ENCODE data around the gene NGB.
"Not testable (repeated sequence)": the region's sequence is repeated elsewhere in the genome, so short reads cannot be mapped to it uniquely, and the experiment has no call there.

NGB gene

GRCh38 chr14:77290705-77291104 is 19.7 kb upstream of the NGB start:
- DNase-seq, result no peak

- DNase-seq, result no peak
Observed at GRCh38 chr14:77286576-77286975, 15.6 kb upstream of the NGB start.

- DNase-seq, result no peak
Observed at GRCh38 chr14:77284466-77284865, 13.5 kb upstream of the NGB start.

- DNase-seq, result no peak
Observed at GRCh38 chr14:77284066-77284465, 13.1 kb upstream of the NGB start.

- DNase-seq, result no peak
Observed at GRCh38 chr14:77281852-77282410, 10.9 kb upstream of the NGB start.

GRCh38 chr14:77280921-77281320 is 9.9 kb upstream of the NGB start:
- not testable (repeated sequence) for DNase-seq

- no peak for DNase-seq
Observed at GRCh38 chr14:77279719-77280118, 8.7 kb upstream of the NGB start.

GRCh38 chr14:77278461-77279230 is 7.6 kb upstream of the NGB start:
- DNase-seq, result no peak

- no peak for DNase-seq
Observed at GRCh38 chr14:77276959-77277358, 6.0 kb upstream of the NGB start.

GRCh38 chr14:77276295-77276935 is 5.4 kb upstream of the NGB start:
- no peak for DNase-seq

- no peak for DNase-seq
Observed at GRCh38 chr14:77275601-77276017, 4.6 kb upstream of the NGB start.

- DNase-seq, result no peak
Observed at GRCh38 chr14:77275041-77275580, 4.1 kb upstream of the NGB start.

- DNase-seq, result no peak
Observed at GRCh38 chr14:77273796-77274195, 2.8 kb upstream of the NGB start.

- DNase-seq, result no peak
Observed at GRCh38 chr14:77272261-77272660, 1.3 kb upstream of the NGB start.

GRCh38 chr14:77270361-77271112 is 469 bp downstream of the NGB start:
- DNase-seq, result no peak

GRCh38 chr14:77268989-77269600 is 1.9 kb downstream of the NGB start:
- no peak for DNase-seq

- DNase-seq, result no peak
Observed at GRCh38 chr14:77267937-77268699, 2.9 kb downstream of the NGB start.

GRCh38 chr14:77266336-77266735 is 4.7 kb downstream of the NGB start:
- no peak for DNase-seq

- DNase-seq, result no peak
Observed at GRCh38 chr14:77265561-77266335, 5.3 kb downstream of the NGB start.

GRCh38 chr14:77265187-77265515 is 5.9 kb downstream of the NGB start:
- DNase-seq, result no peak

- DNase-seq, result no peak
Observed at GRCh38 chr14:77264466-77265186, 6.4 kb downstream of the NGB start.
